Measurements from ENCODE around the gene DYNC2H1. TPM values are rescaled to one million over a fixed set of nuclear protein-coding genes. Genes with fewer than 3 reads are reported as not detected.

Gene DYNC2H1
- total RNA-seq, 1 experiment from 2014 or later: 47.8 TPM

DNA sequence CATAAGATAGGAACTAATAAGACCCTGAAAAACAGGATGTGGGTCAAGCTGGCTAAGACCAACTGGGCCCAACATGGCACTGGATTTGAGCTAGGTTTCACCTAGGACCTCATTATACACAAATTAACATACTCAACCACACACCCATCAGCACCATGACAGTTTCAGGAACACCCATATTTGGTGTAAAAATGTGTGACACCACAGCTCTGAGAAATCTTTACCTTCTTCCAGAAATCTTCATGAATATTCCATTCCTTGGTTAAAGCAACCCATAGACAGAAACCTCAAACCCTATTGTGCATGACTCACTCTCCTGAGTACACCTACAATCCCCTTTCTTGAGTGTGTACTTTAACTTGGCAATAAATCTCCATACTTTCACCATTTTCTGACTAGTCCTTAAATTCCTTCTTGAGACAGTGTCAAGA, 378.8 kb downstream of the DYNC2H1 start:
- in situ Hi-C loops (cut with HindIII; ENCODE audit: low sequenced_read_pairs): no loop called here
- no peak for DNase-seq (ENCODE audit: low spot score)

DNA sequence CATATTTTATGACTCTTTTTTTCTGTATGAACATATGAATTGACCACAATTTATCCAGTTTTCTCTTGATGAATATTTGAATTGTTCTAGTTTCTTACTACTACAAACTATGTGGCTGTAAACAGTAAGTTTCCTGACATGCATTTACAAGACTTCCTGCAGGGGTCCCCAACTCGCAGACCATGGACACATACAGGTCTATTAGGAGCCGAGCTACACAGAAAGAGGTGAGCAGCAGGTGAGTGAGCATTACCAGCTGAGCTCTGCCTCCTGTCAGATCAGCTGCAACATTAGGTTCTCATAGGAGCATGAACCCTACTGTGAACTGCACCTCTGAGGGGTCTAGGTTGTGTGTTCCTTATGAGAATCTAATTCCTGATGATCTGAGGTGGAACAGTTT, 379.4 kb downstream of the DYNC2H1 start:
- in situ Hi-C loops (cut with HindIII; ENCODE audit: low sequenced_read_pairs): no loop called here
- no peak for DNase-seq (ENCODE audit: low spot score)

DNA sequence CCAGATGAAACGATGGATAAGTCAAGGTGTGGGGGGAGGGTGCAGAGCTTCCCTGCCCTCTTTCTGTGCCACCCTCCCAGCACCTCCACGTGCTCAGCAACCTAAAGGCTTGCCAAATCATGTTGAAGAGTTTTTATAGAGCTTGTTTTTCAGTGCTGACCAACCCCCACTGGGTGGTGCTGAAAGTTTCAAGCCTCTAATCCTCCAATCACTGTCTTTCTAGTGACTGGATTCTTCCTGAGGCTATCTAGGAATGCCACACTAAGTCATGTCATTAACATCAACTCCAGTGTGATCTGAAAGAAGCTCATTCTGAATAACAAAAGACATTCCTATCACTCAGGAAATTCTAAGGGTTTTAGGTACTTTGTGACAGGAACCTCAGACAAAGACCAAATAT, 382.6 kb downstream of the DYNC2H1 start:
- no peak for DNase-seq (ENCODE audit: low spot score)
- in situ Hi-C loops (cut with HindIII; ENCODE audit: low sequenced_read_pairs): no loop called here

DNA sequence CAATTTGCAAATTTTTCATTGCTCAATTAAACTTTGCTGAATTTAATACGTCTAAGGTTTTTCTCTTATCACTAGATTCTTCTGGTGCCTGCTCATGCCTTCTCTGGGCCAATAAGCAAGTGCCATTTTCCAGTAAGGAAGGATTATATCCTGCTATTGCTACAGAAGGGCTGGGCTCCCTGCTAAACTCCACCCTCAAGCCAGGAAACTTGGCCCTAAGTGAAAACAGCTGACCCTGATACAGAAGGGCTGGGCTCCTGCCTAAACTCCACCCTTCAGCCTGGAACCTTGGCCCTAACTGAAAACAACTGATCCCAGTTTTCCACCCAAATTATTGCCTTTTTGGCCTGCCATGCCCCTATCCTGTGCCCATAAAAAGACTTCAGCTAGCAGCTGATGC, 385.3 kb downstream of the DYNC2H1 start:
- DNase-seq (ENCODE audit: low spot score): no peak
- in situ Hi-C loops (cut with HindIII; ENCODE audit: low sequenced_read_pairs): no loop called here

DNA sequence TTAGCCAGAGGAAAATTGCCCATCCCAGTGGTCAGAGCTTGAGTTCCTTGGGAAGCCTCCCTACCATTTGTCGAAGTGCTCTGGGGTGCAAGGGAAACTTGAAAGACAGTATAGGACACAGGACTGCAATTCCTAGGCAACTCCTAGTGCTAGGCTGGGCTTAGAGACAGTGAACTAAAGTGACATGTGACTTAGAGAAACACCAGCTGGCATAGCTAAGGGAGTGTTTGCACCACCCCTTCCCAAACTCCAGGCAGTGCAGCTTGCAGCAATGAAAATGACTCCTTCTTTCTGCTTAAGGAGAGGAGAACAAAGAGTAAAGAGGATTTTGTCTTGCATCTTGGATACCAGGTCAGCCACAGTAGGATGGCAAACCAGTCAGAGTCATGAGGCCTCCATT, 388.0 kb downstream of the DYNC2H1 start:
- DNase-seq (ENCODE audit: low spot score): no peak
- in situ Hi-C loops (cut with HindIII; ENCODE audit: low sequenced_read_pairs): no loop called here

DNA sequence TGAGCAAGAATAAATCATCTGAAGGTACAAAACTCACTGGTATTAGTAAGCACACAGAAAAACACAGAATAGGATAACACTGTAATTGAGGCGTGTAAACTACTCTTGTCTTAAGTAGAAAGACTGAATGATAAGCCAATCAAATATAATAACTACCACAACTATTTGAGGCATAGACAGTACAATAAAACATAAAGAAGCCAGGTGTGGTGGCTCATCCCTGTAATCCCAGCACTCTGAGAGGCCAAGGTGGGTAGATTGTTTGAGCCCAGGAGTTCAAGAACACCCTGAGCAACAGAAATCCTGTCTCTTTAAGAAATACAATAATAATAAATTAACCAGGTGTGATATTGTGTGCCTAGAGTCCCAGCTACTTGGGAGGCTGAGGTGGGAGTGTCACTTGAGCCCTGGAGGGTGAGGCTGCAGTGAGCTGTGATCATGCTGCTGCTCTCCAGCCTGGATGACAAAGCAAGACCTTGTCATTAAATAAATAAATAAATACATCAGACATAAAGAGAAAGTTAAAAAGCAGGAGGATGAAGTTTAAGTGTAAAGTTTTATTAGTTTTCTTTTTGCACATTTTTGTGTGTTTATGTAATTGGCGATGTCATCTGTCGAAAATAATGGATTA, 390.6 kb downstream of the DYNC2H1 start:
- in situ Hi-C loops (cut with HindIII; ENCODE audit: low sequenced_read_pairs): no loop called here
- no peak for DNase-seq (ENCODE audit: low spot score)

DNA sequence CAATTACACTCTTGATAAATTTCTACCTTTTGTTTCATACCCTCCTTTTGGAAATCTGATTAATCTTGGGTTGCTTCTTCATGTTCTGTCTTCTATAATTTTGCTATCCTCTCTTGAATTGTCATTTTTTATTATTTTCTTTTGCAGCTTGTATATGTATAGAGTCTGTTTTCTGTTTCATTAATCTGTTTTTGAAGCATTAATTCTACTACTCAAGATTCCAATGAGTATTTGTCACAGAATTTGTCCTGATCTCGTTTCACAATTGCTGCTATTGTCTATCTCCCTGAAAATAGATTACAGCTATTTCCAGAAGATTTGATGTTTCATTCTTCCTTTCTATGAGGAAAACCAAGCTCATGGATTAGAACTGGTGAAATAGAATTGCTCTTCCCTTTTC, 406.1 kb downstream of the DYNC2H1 start:
- no peak for DNase-seq (ENCODE audit: low spot score)
- in situ Hi-C loops (cut with HindIII; ENCODE audit: low sequenced_read_pairs): no loop called here

DNA sequence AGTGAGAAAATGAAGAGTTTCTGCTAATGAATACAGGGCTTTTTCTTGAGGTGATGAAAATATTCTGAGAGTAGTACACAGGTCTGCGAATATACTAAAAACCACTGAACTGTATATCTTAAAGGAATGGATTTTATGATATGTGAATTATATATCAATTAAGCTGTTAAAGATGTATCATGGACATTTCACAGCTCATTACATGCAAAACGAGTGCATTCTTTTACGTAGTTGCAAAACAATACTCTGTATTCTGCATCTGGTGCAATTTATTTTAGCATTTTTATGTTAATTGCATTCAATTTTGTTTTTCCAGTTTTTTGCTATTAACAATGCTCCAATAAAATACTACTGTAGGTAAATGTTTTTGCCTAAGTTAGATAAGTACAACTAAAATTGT, 411.6 kb downstream of the DYNC2H1 start:
- in situ Hi-C loops (cut with HindIII; ENCODE audit: low sequenced_read_pairs): no loop called here
- DNase-seq (ENCODE audit: low spot score): no peak

DNA sequence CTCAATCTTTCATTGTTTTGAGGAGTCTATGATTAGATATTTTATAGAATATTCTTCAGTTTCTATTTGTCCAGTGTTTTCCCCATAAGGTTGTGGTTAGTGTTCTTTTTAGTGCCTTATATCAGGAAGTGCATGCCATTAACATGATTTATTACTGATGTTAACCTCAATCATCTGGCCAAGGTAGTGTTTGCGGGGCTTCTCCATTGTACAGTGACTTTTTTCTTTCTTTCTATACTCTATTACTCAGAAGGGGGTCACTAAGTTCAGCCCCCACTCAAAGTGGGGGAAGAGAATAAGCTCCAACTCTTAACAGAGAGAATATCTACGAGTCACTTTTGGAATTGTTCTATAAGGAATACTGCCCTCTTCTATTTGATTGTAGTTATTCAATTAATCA, 415.8 kb downstream of the DYNC2H1 start:
- in situ Hi-C loops (cut with HindIII; ENCODE audit: low sequenced_read_pairs): no loop called here
- no peak for DNase-seq (ENCODE audit: low spot score)

DNA sequence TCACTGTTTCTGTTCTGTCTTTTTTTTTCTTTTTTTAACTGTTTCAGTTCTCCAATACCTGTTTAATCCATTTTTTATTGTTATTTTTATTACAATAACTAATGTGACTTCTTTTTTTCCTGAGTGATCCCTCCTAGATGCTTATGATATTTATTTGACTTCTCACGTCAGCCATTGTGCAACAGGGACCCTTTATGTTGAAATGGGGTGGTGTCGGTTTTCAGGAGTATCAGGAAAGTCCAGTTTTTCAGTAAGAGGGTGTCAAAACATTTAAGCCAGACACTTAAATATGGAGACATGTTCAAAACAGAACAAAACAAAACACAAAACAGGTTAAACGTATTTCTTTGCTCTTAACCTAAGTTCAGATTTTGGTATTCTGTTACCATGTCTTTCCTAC, 418.8 kb downstream of the DYNC2H1 start:
- DNase-seq (ENCODE audit: low spot score): no peak
- in situ Hi-C loops (cut with HindIII; ENCODE audit: low sequenced_read_pairs): no loop called here

DNA sequence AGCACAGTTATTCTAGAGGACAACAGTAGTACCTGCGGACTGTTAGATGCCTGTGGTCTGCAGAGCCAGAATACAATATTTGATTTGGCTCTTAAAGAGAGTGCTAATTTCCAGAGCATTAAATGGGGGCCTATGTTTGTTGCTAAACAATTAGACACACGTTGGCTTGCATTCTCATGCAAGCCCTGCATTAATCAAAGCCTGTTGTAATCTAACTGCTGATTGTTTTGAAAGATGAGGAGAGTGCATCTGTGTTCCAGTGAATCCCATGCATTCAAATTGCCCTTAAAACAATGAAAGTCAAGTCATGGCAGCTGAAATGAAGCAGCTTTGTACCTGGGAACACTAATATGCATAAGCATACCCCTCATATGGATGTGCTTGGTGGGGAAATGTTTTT, 419.4 kb downstream of the DYNC2H1 start:
- in situ Hi-C loops (cut with HindIII; ENCODE audit: low sequenced_read_pairs): no loop called here
- no peak for DNase-seq (ENCODE audit: low spot score)

DNA sequence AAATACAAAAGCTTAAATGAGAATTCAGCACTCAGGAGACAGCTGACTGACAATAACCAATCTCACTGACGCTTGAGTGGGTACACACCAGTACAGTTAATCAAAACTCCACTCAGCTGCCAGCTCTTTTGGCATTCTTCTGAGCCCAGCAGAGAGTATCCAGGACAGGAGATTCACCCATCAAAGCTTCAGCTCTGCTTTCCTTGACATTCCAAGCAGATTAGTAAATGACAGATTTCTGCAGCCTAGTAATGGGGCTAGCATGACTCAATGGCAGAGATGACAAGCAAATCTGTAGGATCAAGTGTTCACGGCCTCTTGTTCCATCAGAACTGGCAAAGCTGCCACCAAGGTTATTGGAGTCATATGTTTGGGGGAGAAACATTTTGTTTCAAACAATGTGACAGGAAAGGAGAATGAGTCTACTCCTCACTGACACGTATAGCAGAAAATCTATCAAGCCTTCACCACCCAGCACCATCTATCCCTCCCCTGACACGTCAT, 420.0 kb downstream of the DYNC2H1 start:
- in situ Hi-C loops (cut with HindIII; ENCODE audit: low sequenced_read_pairs): no loop called here
- DNase-seq (ENCODE audit: low spot score): no peak

Other genes with a start within 250 kb of the DYNC2H1 start
- not detected in 2 replicates for gene MMP12, start 234.4 kb upstream of the DYNC2H1 start, total RNA-seq (2014; rRNA removed; shearing (Covaris generic))
- not detected in 2 replicates for gene MMP13, start 153.7 kb upstream of the DYNC2H1 start, total RNA-seq (2014; rRNA removed; shearing (Covaris generic))
- 114 and 136 TPM in 2 replicates for gene DCUN1D5, start 17.3 kb upstream of the DYNC2H1 start, total RNA-seq (2014; rRNA removed; shearing (Covaris generic))

Data from G401 (cell line).